ENCODE measurements around the gene CMC1. TPM values are rescaled to one million over a fixed set of nuclear protein-coding genes. Genes with fewer than 3 reads are reported as not detected.
A peak's percentile ranks its signal among the peaks of the same experiment; 100 is the strongest.

Gene CMC1
- total and polyA plus RNA-seq, 9 of the 15 experiments (the other 6 are each of a cell fraction or from before 2014, with no cell fraction given): 15.9 to 74.6 (median 48.9) TPM

DNA sequence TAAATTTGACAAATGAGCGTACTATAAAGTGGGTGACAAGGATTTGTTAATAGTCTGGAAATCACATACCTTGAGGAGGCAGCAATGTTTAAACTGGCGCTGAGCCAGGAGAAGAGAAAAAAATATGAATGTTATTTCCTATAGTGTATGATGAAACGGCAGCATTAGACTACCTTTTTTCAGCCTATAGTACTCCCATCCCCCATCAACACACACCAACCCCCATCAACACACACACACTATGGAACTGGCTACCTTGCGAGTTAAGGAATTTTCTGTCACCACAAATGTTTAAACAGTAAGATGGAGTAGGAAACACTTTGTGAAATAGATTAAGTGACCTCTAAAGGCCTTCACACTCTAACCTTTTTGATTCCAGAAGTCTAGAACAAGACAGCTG lies 60.3 kb downstream of the CMC1 start:
- DNase-seq (ENCODE audit: extremely low read depth in 1 of 4, low spot score in 3 of 4) (no peak), ATAC-seq (no peak; the same call in 2 of the 3 replicates), FAIRE-seq (no peak)
- H3K9me3 ChIP-seq (replicated peaks; ENCODE audit: control insufficient read depth, insufficient read depth, low read depth, low read length): no peaks in the 10 kb centered on the region
- no peak overlapping the region for H3K4me2 ChIP-seq (ENCODE audit: insufficient read depth, low read length)
- no peaks in the 10 kb centered on the region for H3K9me1 ChIP-seq (ENCODE audit: control insufficient read depth, insufficient read depth, low read length)
- no peak overlapping the region for H3K4me3 ChIP-seq
- ChIA-PET POLR2A (no interaction called here), CTCF (ENCODE audit: low intra/inter-chr PET ratio) (no interaction called here)
- no peak overlapping the region for H3K27ac ChIP-seq (ENCODE audit: extremely low read depth, low read depth, low read length)
- TF ChIP-seq, protein P1, sequence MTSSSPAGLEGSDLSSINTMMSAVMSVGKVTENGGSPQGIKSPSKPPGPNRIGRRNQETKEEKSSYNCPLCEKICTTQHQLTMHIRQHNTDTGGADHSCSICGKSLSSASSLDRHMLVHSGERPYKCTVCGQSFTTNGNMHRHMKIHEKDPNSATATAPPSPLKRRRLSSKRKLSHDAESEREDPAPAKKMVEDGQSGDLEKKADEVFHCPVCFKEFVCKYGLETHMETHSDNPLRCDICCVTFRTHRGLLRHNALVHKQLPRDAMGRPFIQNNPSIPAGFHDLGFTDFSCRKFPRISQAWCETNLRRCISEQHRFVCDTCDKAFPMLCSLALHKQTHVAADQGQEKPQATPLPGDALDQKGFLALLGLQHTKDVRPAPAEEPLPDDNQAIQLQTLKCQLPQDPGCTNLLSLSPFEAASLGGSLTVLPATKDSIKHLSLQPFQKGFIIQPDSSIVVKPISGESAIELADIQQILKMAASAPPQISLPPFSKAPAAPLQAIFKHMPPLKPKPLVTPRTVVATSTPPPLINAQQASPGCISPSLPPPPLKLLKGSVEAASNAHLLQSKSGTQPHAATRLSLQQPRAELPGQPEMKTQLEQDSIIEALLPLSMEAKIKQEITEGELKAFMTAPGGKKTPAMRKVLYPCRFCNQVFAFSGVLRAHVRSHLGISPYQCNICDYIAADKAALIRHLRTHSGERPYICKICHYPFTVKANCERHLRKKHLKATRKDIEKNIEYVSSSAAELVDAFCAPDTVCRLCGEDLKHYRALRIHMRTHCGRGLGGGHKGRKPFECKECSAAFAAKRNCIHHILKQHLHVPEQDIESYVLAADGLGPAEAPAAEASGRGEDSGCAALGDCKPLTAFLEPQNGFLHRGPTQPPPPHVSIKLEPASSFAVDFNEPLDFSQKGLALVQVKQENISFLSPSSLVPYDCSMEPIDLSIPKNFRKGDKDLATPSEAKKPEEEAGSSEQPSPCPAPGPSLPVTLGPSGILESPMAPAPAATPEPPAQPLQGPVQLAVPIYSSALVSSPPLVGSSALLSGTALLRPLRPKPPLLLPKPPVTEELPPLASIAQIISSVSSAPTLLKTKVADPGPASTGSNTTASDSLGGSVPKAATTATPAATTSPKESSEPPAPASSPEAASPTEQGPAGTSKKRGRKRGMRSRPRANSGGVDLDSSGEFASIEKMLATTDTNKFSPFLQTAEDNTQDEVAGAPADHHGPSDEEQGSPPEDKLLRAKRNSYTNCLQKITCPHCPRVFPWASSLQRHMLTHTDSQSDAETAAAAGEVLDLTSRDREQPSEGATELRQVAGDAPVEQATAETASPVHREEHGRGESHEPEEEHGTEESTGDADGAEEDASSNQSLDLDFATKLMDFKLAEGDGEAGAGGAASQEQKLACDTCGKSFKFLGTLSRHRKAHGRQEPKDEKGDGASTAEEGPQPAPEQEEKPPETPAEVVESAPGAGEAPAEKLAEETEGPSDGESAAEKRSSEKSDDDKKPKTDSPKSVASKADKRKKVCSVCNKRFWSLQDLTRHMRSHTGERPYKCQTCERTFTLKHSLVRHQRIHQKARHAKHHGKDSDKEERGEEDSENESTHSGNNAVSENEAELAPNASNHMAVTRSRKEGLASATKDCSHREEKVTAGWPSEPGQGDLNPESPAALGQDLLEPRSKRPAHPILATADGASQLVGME (CRISPR knock-in tag; IDR thresholded peaks at IDR 0.05): no peak
- TF ChIP-seq NFXL1 (CRISPR knock-in tag; IDR thresholded peaks at IDR 0.05) (no peak), ZNF589 (CRISPR knock-in tag; IDR thresholded peaks at IDR 0.05; ENCODE audit: low read depth) (no peak), NFIX (CRISPR knock-in tag; IDR thresholded peaks at IDR 0.05; ENCODE audit: low read depth) (0 out of 2 replicates have a peak, but pooled peaks have one; percentile 27), TOE1 (IDR thresholded peaks at IDR 0.05; ENCODE audit: borderline replicate concordance) (no peak), TOE1 (CRISPR knock-in tag; IDR thresholded peaks at IDR 0.05; ENCODE audit: borderline replicate concordance, low read depth) (no peak), NFIC (IDR thresholded peaks at IDR 0.05) (peak; percentile 84)
- TF ChIP-seq, protein P2, sequence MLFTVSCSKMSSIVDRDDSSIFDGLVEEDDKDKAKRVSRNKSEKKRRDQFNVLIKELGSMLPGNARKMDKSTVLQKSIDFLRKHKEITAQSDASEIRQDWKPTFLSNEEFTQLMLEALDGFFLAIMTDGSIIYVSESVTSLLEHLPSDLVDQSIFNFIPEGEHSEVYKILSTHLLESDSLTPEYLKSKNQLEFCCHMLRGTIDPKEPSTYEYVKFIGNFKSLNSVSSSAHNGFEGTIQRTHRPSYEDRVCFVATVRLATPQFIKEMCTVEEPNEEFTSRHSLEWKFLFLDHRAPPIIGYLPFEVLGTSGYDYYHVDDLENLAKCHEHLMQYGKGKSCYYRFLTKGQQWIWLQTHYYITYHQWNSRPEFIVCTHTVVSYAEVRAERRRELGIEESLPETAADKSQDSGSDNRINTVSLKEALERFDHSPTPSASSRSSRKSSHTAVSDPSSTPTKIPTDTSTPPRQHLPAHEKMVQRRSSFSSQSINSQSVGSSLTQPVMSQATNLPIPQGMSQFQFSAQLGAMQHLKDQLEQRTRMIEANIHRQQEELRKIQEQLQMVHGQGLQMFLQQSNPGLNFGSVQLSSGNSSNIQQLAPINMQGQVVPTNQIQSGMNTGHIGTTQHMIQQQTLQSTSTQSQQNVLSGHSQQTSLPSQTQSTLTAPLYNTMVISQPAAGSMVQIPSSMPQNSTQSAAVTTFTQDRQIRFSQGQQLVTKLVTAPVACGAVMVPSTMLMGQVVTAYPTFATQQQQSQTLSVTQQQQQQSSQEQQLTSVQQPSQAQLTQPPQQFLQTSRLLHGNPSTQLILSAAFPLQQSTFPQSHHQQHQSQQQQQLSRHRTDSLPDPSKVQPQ (CRISPR knock-in tag; IDR thresholded peaks at IDR 0.05; ENCODE audit: borderline replicate concordance): no peak
- WGBS (ENCODE audit: insufficient coverage, low coverage, missing lambda C conversion rate): 86% methylated on average over 4 of the region's 4 CpGs
- no TSS peak for BruUV-seq (replicated peaks)
- H3K27me3 ChIP-seq (ENCODE audit: control insufficient read depth in 2 of 2, insufficient read depth in 2 of 2, low read length in 2 of 2): no peaks in the 10 kb centered on the region
- H3K9ac ChIP-seq (ENCODE audit: insufficient read depth in 1 of 2, low read depth in 2 of 2, low read length in 2 of 2): no peak overlapping the region
- H2AFZ ChIP-seq (ENCODE audit: low read depth, low read length): no peak overlapping the region
- H4K20me1 ChIP-seq (replicated peaks; ENCODE audit: control insufficient read depth, insufficient read depth, low read length): no peaks in the 10 kb centered on the region
- H3K4me1 ChIP-seq (replicated peaks in 1 of 2; ENCODE audit: control insufficient read depth in 2 of 2, insufficient read depth in 2 of 2, low read length in 2 of 2): no peaks in the 10 kb centered on the region
- intact Hi-C loops (cut with micrococcal nuclease) (no loop called here), in situ Hi-C loops (cut with MboI) (no loop called here)
- no peaks in the 10 kb centered on the region for H3K79me2 ChIP-seq (ENCODE audit: control insufficient read depth, insufficient read depth, low read length)
- peaks cover 10% of the 10 kb centered on the region; the same call in 1 of the 3 replicates for H3K36me3 ChIP-seq (ENCODE audit: control insufficient read depth, insufficient read depth, low read length)
